Neural cell (in vitro differentiated cells): ENCODE data around the gene CLPSL1. TPM values are rescaled to one million over a fixed set of nuclear protein-coding genes. Genes with fewer than 3 reads are reported as not detected.

Experiments
- H2AFZ ChIP-seq: fragments of 200-600, 300-800 bp; sonication (generic), shearing (Covaris generic); 2 replicates; pipeline ENCODE4 v1.6.0; 2014; ENCODE audit warnings: low read depth, mild to moderate bottlenecking, antibody characterized with exemption, low read length, moderate library complexity
- H3F3A ChIP-seq: fragments of 200-600 bp; shearing (Covaris generic); 2 replicates; pipeline ENCODE4 v1.6.1; 2016; ENCODE audit warnings: mild to moderate bottlenecking, moderate library complexity, mixed read lengths, antibody characterized with exemption, low read length; ENCODE audit not compliant: insufficient read depth, poor library complexity, severe bottlenecking
- H3K27ac ChIP-seq: fragments of 200-600, 300-800 bp; sonication (generic), shearing (Covaris generic); 2 replicates; pipeline ENCODE4 v1.5.1; 2014; ENCODE audit warnings: mild to moderate bottlenecking, low read length, moderate library complexity
- H3K27me3 ChIP-seq: fragments of 300-800, 200-600 bp; sonication (generic), shearing (Covaris generic); 2 replicates; pipeline ENCODE4 v1.6.0; 2014; ENCODE audit warnings: mild to moderate bottlenecking, low read depth, low read length, moderate library complexity; ENCODE audit not compliant: insufficient read depth
- H3K36me3 ChIP-seq: fragments of 300-800, 200-600 bp; sonication (generic), shearing (Covaris generic); 2 replicates; pipeline ENCODE4 v1.5.1; 2014; ENCODE audit warnings: mild to moderate bottlenecking, antibody characterized with exemption, low read length, moderate library complexity; ENCODE audit not compliant: insufficient read depth
- H3K4me2 ChIP-seq: fragments of 300-800, 200-600 bp; sonication (generic), shearing (Covaris generic); 2 replicates; pipeline ENCODE4 v1.6.0; 2014; ENCODE audit warnings: mild to moderate bottlenecking, low read length
- H3K4me3 ChIP-seq: fragments of 300-800, 200-600 bp; sonication (generic), shearing (Covaris generic); 2 replicates; pipeline ENCODE4 v1.5.1; 2014; ENCODE audit warnings: mild to moderate bottlenecking, low read length, moderate library complexity
- H3K79me2 ChIP-seq: fragments of 200-600 bp; shearing (Covaris generic); replicated peaks from 2 replicates; pipeline ENCODE4 v1.6.0; 2014; ENCODE audit warnings: mild to moderate bottlenecking, low read length, moderate library complexity; ENCODE audit not compliant: insufficient read depth
- H3K9ac ChIP-seq: fragments of 300-800, 200-600 bp; sonication (generic), shearing (Covaris generic); 2 replicates; pipeline ENCODE4 v1.6.1; 2016; ENCODE audit warnings: mild to moderate bottlenecking, low read length, mixed read lengths
- H3K9me2 ChIP-seq: fragments of 200-600 bp; shearing (Covaris generic); 2 replicates; pipeline ENCODE4 v1.6.1; 2016; ENCODE audit warnings: mild to moderate bottlenecking, low read length, mixed read lengths; ENCODE audit not compliant: insufficient read depth
- H3K9me3 ChIP-seq: fragments of 200-600, 300-800 bp; sonication (generic), shearing (Covaris generic); 2 replicates; pipeline ENCODE4 v1.6.1; 2016; ENCODE audit warnings: mild to moderate bottlenecking, mixed run types, low read length, moderate library complexity, mixed read lengths
- H4K20me1 ChIP-seq: fragments of 200-600 bp; shearing (Covaris generic); 2 replicates; pipeline ENCODE4 v1.6.1; 2016; ENCODE audit warnings: mild to moderate bottlenecking, mixed run types; ENCODE audit not compliant: insufficient read depth
- CTCF ChIP-seq: fragments of 450-650 bp; IDR thresholded peaks from 2 replicates; pipeline ENCODE4 v1.5.1; 2014; ENCODE audit warnings: antibody characterized with exemption, mild to moderate bottlenecking, moderate library complexity; ENCODE audit not compliant: poor library complexity, severe bottlenecking
- EP300 ChIP-seq: fragments of 450-650 bp; conservative IDR thresholded peaks from 2 replicates; pipeline ENCODE4 v1.6.1; 2014; ENCODE audit warnings: antibody characterized with exemption, mild to moderate bottlenecking, moderate library complexity; ENCODE audit not compliant: poor library complexity, severe bottlenecking
- EZH2 ChIP-seq: fragments of 200-600, 300-800 bp; shearing (Covaris generic), sonication (generic); IDR thresholded peaks from 2 replicates; pipeline ENCODE4 v1.6.1; 2014; ENCODE audit warnings: antibody characterized with exemption, low read length, borderline replicate concordance, mild to moderate bottlenecking; ENCODE audit not compliant: insufficient read depth, poor library complexity, severe bottlenecking
- MXI1 ChIP-seq: fragments of 450-650 bp; conservative IDR thresholded peaks from 2 replicates; pipeline ENCODE4 v1.6.1; 2014; ENCODE audit warnings: antibody characterized with exemption, mild to moderate bottlenecking; ENCODE audit not compliant: poor library complexity, severe bottlenecking
- POLR2AphosphoS5 ChIP-seq: IDR thresholded peaks from 2 replicates; pipeline ENCODE4 v1.6.1; 2012
- RAD21 ChIP-seq: fragments of 450-650 bp; conservative IDR thresholded peaks from 2 replicates; pipeline ENCODE4 v1.6.1; 2014; ENCODE audit warnings: antibody characterized with exemption, mild to moderate bottlenecking, moderate library complexity
- REST ChIP-seq: IDR thresholded peaks from 2 replicates; pipeline ENCODE4 v1.6.1; 2012; ENCODE audit warnings: borderline replicate concordance
- SMC3 ChIP-seq: fragments of 450-650 bp; conservative IDR thresholded peaks from 2 replicates; pipeline ENCODE4 v1.6.1; 2014; ENCODE audit warnings: antibody characterized with exemption, mild to moderate bottlenecking, moderate library complexity; ENCODE audit not compliant: poor library complexity
- TAF1 ChIP-seq: IDR thresholded peaks from 2 replicates; pipeline ENCODE4 v1.6.1; 2012; ENCODE audit warnings: low read depth
- polyA plus RNA-seq: library from polyadenylated mRNA; depleted of rRNA; stranded (reverse); fragments of >200 nt; gene quantifications from 2 replicates; pipeline ENCODE4 v1.2.3, GENCODE V29; 2014

CLPSL1 gene
- polyA plus RNA-seq, 1 donor from 2014 or later: not detected

GRCh38 chr6:35795453-35796071 is 14.7 kb downstream of the CLPSL1 start:
- Histone ChIP-seq H3K4me3 (no peak overlapping the region), H3K4me2 (no peak overlapping the region), H3K27ac (no peak overlapping the region), H2AFZ (no peak overlapping the region), H3K36me3 (no peaks in the 10 kb centered on the region), H3K9me2 (no peaks in the 10 kb centered on the region), H3K27me3 (no peaks in the 10 kb centered on the region), H3K9me3 (no peaks in the 10 kb centered on the region), H3F3A (no peaks in the 10 kb centered on the region), H3K79me2 (no peaks in the 10 kb centered on the region), H3K9ac (no peak overlapping the region), H4K20me1 (no peaks in the 10 kb centered on the region)
- no peak for TF ChIP-seq POLR2AphosphoS5
- TF ChIP-seq TAF1: no peak
- TF ChIP-seq EZH2: no peak
- no peak for TF ChIP-seq REST
- no peak for TF ChIP-seq RAD21
- no peak for TF ChIP-seq SMC3

GRCh38 chr6:35796236-35796635 is 15.4 kb downstream of the CLPSL1 start:
- Histone ChIP-seq H3K36me3 (no peaks in the 10 kb centered on the region), H3K4me3 (no peak overlapping the region), H3K9me3 (no peaks in the 10 kb centered on the region), H3K4me2 (no peak overlapping the region), H3K79me2 (no peaks in the 10 kb centered on the region), H2AFZ (no peak overlapping the region), H3K9me2 (no peaks in the 10 kb centered on the region), H4K20me1 (no peaks in the 10 kb centered on the region), H3K27ac (no peak overlapping the region), H3K9ac (no peak overlapping the region), H3F3A (no peaks in the 10 kb centered on the region), H3K27me3 (no peaks in the 10 kb centered on the region)
- TF ChIP-seq TAF1 (no peak), REST (no peak), EZH2 (no peak), SMC3 (no peak), MXI1 (no peak), CTCF (no peak), RAD21 (no peak), POLR2AphosphoS5 (no peak), EP300 (no peak)
